DOHH2 (cell line): ENCODE results near the gene TRMT1.

ENCODE experiments used
- H3F3A ChIP-seq: fragments of 200-600 bp; sonication (generic), shearing (Covaris generic); 2 replicates; pipeline ENCODE4 v1.6.0; 2016; ENCODE audit warnings: antibody characterized with exemption, mild to moderate bottlenecking; ENCODE audit not compliant: control insufficient read depth, insufficient read depth
- H3K27ac ChIP-seq: fragments of 200-600 bp; sonication (generic); 2 replicates; pipeline ENCODE4 v1.5.1; 2014; ENCODE audit warnings: low read depth, mild to moderate bottlenecking, low read length, moderate library complexity
- H3K27me3 ChIP-seq: fragments of 200-600 bp; sonication (generic); 2 replicates; pipeline ENCODE4 v1.6.1; 2014; ENCODE audit warnings: mild to moderate bottlenecking, low read length, mixed read lengths; ENCODE audit not compliant: control insufficient read depth
- H3K36me3 ChIP-seq: fragments of 200-600 bp; sonication (generic); 2 replicates; pipeline ENCODE4 v1.6.1; 2014; ENCODE audit warnings: mild to moderate bottlenecking, low read length, moderate library complexity, mixed read lengths; ENCODE audit not compliant: control insufficient read depth
- H3K4me1 ChIP-seq: fragments of 200-600 bp; sonication (generic); 2 replicates; pipeline ENCODE4 v1.6.1; 2014; ENCODE audit warnings: mild to moderate bottlenecking, low read length, mixed read lengths; ENCODE audit not compliant: control insufficient read depth
- H3K4me2 ChIP-seq: fragments of 200-600 bp; sonication (generic); 2 replicates; pipeline ENCODE4 v1.6.0; 2014; ENCODE audit warnings: mild to moderate bottlenecking, low read length, moderate library complexity
- H3K4me3 ChIP-seq: fragments of 200-600 bp; sonication (generic); 2 replicates; pipeline ENCODE4 v1.5.1; 2014; ENCODE audit warnings: mild to moderate bottlenecking, low read length, mixed read lengths
- H3K79me2 ChIP-seq: fragments of 200-600 bp; sonication (generic); 2 replicates; pipeline ENCODE4 v1.6.1; 2014; ENCODE audit warnings: mild to moderate bottlenecking, low read length, mixed read lengths; ENCODE audit not compliant: control insufficient read depth
- H3K9me2 ChIP-seq: fragments of 200-600 bp; sonication (generic); replicated peaks from 2 replicates; pipeline ENCODE4 v1.6.1; 2014; ENCODE audit warnings: mild to moderate bottlenecking, low read length, mixed read lengths; ENCODE audit not compliant: control insufficient read depth
- H3K9me3 ChIP-seq: fragments of 200-600 bp; sonication (generic); 2 replicates; pipeline ENCODE4 v1.6.1; 2014; ENCODE audit warnings: antibody characterized with exemption, low read length, mixed read lengths; ENCODE audit not compliant: control insufficient read depth, insufficient read depth
- H4K20me1 ChIP-seq: fragments of 200-600 bp; sonication (generic); 2 replicates; pipeline ENCODE4 v1.6.0; 2014; ENCODE audit warnings: low read depth, mild to moderate bottlenecking, antibody characterized with exemption, low read length, moderate library complexity; ENCODE audit not compliant: control insufficient read depth, insufficient read depth
- CTCF ChIP-seq: fragments of 200-600 bp; sonication (generic); IDR thresholded peaks from one replicate; pipeline ENCODE4 v1.5.1; 2014; ENCODE audit warnings: antibody characterized with exemption, mild to moderate bottlenecking, low read depth, low read length; ENCODE audit not compliant: poor library complexity, severe bottlenecking
- EZH2phosphoT487 ChIP-seq: fragments of 200-600 bp; sonication (generic); IDR thresholded peaks from 2 replicates; pipeline ENCODE4 v1.6.1; 2017; ENCODE audit warnings: borderline replicate concordance, mild to moderate bottlenecking, antibody characterized with exemption, low read length, moderate library complexity, mixed read lengths

TRMT1 gene

GRCh38 chr19:13152974-13153568, 36.5 kb upstream of the TRMT1 start:
- Histone ChIP-seq H3K27me3 (no peaks in the 10 kb centered on the region), H3K36me3 (peaks cover 38% of the 10 kb centered on the region), H3K9me2 (no peaks in the 10 kb centered on the region), H3F3A (peaks cover 43% of the 10 kb centered on the region), H3K27ac (peak overlapping the region; percentile 98), H3K9me3 (no peaks in the 10 kb centered on the region), H3K4me1 (peaks cover 52% of the 10 kb centered on the region), H3K4me2 (peak overlapping the region; percentile 96), H4K20me1 (peaks cover 8% of the 10 kb centered on the region; the same call in 1 of the 2 replicates), H3K79me2 (peaks cover 54% of the 10 kb centered on the region), H3K4me3 (peak overlapping the region; percentile 87)
- TF ChIP-seq CTCF: peak; percentile 67
- TF ChIP-seq EZH2phosphoT487: no peak

- Histone ChIP-seq H4K20me1 (peaks cover 8% of the 10 kb centered on the region; the same call in 1 of the 2 replicates), H3K36me3 (peaks cover 38% of the 10 kb centered on the region), H3K4me2 (peak overlapping the region; percentile 96), H3K27ac (peak overlapping the region; percentile 98), H3K79me2 (peaks cover 54% of the 10 kb centered on the region), H3F3A (peaks cover 40% of the 10 kb centered on the region), H3K9me2 (no peaks in the 10 kb centered on the region), H3K9me3 (no peaks in the 10 kb centered on the region), H3K4me3 (peak overlapping the region; percentile 87), H3K4me1 (peaks cover 49% of the 10 kb centered on the region), H3K27me3 (no peaks in the 10 kb centered on the region)
- TF ChIP-seq CTCF (peak; percentile 9), EZH2phosphoT487 (no peak)
These were observed 35.9 kb upstream of the TRMT1 start for GRCh38 chr19:13152356-13152973.

GRCh38 chr19:13151605-13152355, 35.2 kb upstream of the TRMT1 start:
- Histone ChIP-seq H3K4me2 (peak overlapping the region; percentile 96), H4K20me1 (peaks cover 8% of the 10 kb centered on the region; the same call in 1 of the 2 replicates), H3K9me2 (no peaks in the 10 kb centered on the region), H3F3A (peaks cover 33% of the 10 kb centered on the region), H3K27ac (peak overlapping the region; percentile 98), H3K4me1 (peaks cover 48% of the 10 kb centered on the region), H3K4me3 (peak overlapping the region; percentile 96), H3K36me3 (peaks cover 38% of the 10 kb centered on the region), H3K79me2 (peaks cover 54% of the 10 kb centered on the region), H3K9me3 (no peaks in the 10 kb centered on the region), H3K27me3 (no peaks in the 10 kb centered on the region)
- TF ChIP-seq CTCF (no peak), EZH2phosphoT487 (no peak)
